Gastroesophageal sphincter (tissue), 3 donors: ENCODE results near the gene WLS.
A peak's percentile ranks its signal among the peaks of the same experiment; 100 is the strongest.

ENCODE experiments used
- CTCF ChIP-seq, 4 experiments: fragments of 200-600 bp in 2 of 4; fragments of 450-650 bp in 2 of 4; sonication (generic) in 1 of 4; IDR thresholded peaks; one replicate each; pipeline ENCODE4 v1.5.1; 2017 to 2019; ENCODE audit warnings: antibody characterized with exemption in 4 of 4, mild to moderate bottlenecking in 2 of 4, moderate library complexity in 2 of 4
- EP300 ChIP-seq: sonication (generic); formaldehyde crosslinking; IDR thresholded peaks from one replicate; pipeline ENCODE4 v1.6.1; 2017; ENCODE audit warnings: antibody characterized with exemption, mild to moderate bottlenecking
- POLR2A ChIP-seq, 2 donors: fragments of 450-650 bp; IDR thresholded peaks; one replicate each; pipeline ENCODE4 v1.6.1; 2017; ENCODE audit warnings: antibody characterized with exemption in 2 of 2, mild to moderate bottlenecking in 2 of 2, moderate library complexity in 1 of 2
- POLR2AphosphoS5 ChIP-seq: sonication (generic); formaldehyde crosslinking; IDR thresholded peaks from one replicate; pipeline ENCODE4 v1.6.1; 2017; ENCODE audit warnings: antibody characterized with exemption

GRCh38 chr1:68213843-68214242 is 18.5 kb downstream of the WLS start:
- no peak for TF ChIP-seq EP300
- TF ChIP-seq CTCF (IDR thresholded peaks at IDR 0.05): no peak
- peak; percentile 76 for TF ChIP-seq POLR2AphosphoS5
- TF ChIP-seq POLR2A (IDR thresholded peaks at IDR 0.05): no peak
